Psoas muscle (tissue), 8 donors: ENCODE results near the gene METTL25B. TPM values are rescaled to one million over a fixed set of nuclear protein-coding genes. Genes with fewer than 3 reads are reported as not detected.
"Not testable (repeated sequence)": the region's sequence is repeated elsewhere in the genome, so short reads cannot be mapped to it uniquely, and the experiment has no call there.

Experiments
- ATAC-seq, 4 donors: fragments of 200-7000 bp; cut with Tn5 transposase; one replicate each; pipeline ENCODE4 v1.9.1; 2020; ENCODE audit warnings: moderate library complexity in 3 of 4, mild to moderate bottlenecking in 2 of 4
- DNase-seq, 2 donors: peaks; one replicate each; pipeline ENCODE4 v3.0.0-alpha.2; 2020
- H3K27ac ChIP-seq: fragments of 200-600 bp; one replicate; pipeline ENCODE4 v1.8.0; 2022
- H3K27me3 ChIP-seq, 3 donors: fragments of 200-600 bp in 1 of 3; one replicate each; pipeline versions ENCODE4 v1.6.1 to v1.8.0; 2013 to 2022; ENCODE audit warnings: low read length in 2 of 3, mild to moderate bottlenecking in 2 of 3, moderate library complexity in 1 of 3; ENCODE audit not compliant: insufficient read depth in 3 of 3
- H3K36me3 ChIP-seq, 2 donors: fragments of 200-600 bp in 1 of 2; one replicate each; pipeline versions ENCODE4 v1.6.1 to v1.8.0; 2013 to 2022; ENCODE audit warnings: low read depth in 1 of 2, mild to moderate bottlenecking in 1 of 2, moderate library complexity in 1 of 2; ENCODE audit not compliant: insufficient read depth in 1 of 2
- H3K4me1 ChIP-seq: fragments of 200-600 bp; one replicate; pipeline ENCODE4 v1.8.0; 2022
- H3K4me3 ChIP-seq: fragments of 200-600 bp; one replicate; pipeline ENCODE4 v1.8.0; 2022; ENCODE audit warnings: mild to moderate bottlenecking
- H3K9me3 ChIP-seq: fragments of 200-600 bp; one replicate; pipeline ENCODE4 v1.8.0; 2022
- CTCF ChIP-seq: fragments of 200-600 bp; IDR thresholded peaks from one replicate; pipeline ENCODE4 v1.8.0; 2022; ENCODE audit warnings: antibody characterized with exemption
- WGBS, 3 donors: extraction: QIAGEN DNeasy Blood & Tissue Kit; methylation state at CpG; one replicate each; pipeline versions ENCODE4 v1.1.6 to v1.1.7; 2013; 5-methylcytosine and 5-hydroxymethylcytosine counted together
- intact Hi-C, 2 donors: fragments of 100-400 bp; cut with DNase I; formaldehyde crosslinking; loops; one replicate each; pipeline versions ENCODE4 v1.11.0 to v1.14.2; 2022
- polyA plus RNA-seq, 3 donors: library from polyadenylated mRNA; stranded (reverse); fragments of 200-250 nt; gene quantifications; one replicate each; pipeline ENCODE4 v1.2.3, GENCODE V29; 2013
- total RNA-seq, 4 donors: library from RNA; stranded (reverse); fragmentation: NEBNext Ultra II Directional in 2 of 4; extraction: Animal tissue kit (Norgen Biotek cat#: 25700) in 2 of 4; gene quantifications; one replicate each; pipeline versions ENCODE4 v1.2.1 to v1.2.4, GENCODE V29; 2021 to 2023
- donor health status: healthy with polysubstance abuse.
- donor health status: DM: no; HTN: no; CAD: no; lungs with moderate emphysema.
- donor health status: Bipolar disorder and iron deficiency.
- donor health status: healthy.
- donor health status: DM: yes; HTN: yes; CAD: no.
- donor health status: DM: no; HTN: no; CAD: no.
- donor health status: DM: no; HTN: no; CAD: no.
- donor health status: DM: yes; HTN: yes; CAD: no.

The METTL25B gene
- total and polyA plus RNA-seq, 7 donors = 18.5 to 32.1 (median 27.0) TPM

- Histone ChIP-seq H3K27ac (peak overlapping the region; percentile 53), H3K27me3 (no peaks in the 10 kb centered on the region), H3K4me3 (no peak overlapping the region), H3K9me3 (no peaks in the 10 kb centered on the region), H3K36me3 (no peaks in the 10 kb centered on the region), H3K4me1 (peaks cover 16% of the 10 kb centered on the region)
- DNase-seq (no peak), ATAC-seq (peak; percentile 82 to 92 (median 86))
- WGBS, 3 donors = 36 to 46% (median 39%) methylated on average over 6 of the region's 6 CpGs
- intact Hi-C loops = no loop called here
- TF ChIP-seq CTCF = no peak
These were observed 32.0 kb downstream of the METTL25B start for GRCh38 chr1:156760092-156760795.

GRCh38 chr1:156760796-156761104, 32.5 kb downstream of the METTL25B start:
- DNase-seq (no peak), ATAC-seq (peak in 1 of 4 donors; percentile 11)
- H3K27me3 ChIP-seq = no peaks in the 10 kb centered on the region
- H3K4me1 ChIP-seq = peaks cover 13% of the 10 kb centered on the region
- intact Hi-C loops = no loop called here
- WGBS, 3 donors = 56 to 70% (median 61%) methylated on average over 4 of the region's 4 CpGs
- no peaks in the 10 kb centered on the region for H3K36me3 ChIP-seq
- H3K27ac ChIP-seq = peak overlapping the region; percentile 53
- H3K9me3 ChIP-seq = no peaks in the 10 kb centered on the region
- no peak overlapping the region for H3K4me3 ChIP-seq
- TF ChIP-seq CTCF = no peak

GRCh38 chr1:156765136-156765535, 36.9 kb downstream of the METTL25B start:
- not testable (repeated sequence) for H3K4me3 ChIP-seq, H3K9me3 ChIP-seq, DNase-seq, H3K36me3 ChIP-seq, ATAC-seq, H3K27me3 ChIP-seq, H3K27ac ChIP-seq
- intact Hi-C loops = loop anchor here in 1 of 2 donors (5.0 kb wide), 1 partner anchor 38 kb away; the partner anchor contains the start of genes ISG20L2 and METTL25B
- WGBS, 3 donors = 92 to 96% (median 94%) methylated on average over 14 to 15 of the region's 15 CpGs
- peaks cover 36% of the 10 kb centered on the region for H3K4me1 ChIP-seq

- Histone ChIP-seq H3K9me3 (no peaks in the 10 kb centered on the region), H3K27me3 (no peaks in the 10 kb centered on the region), H3K36me3 (peaks cover 0 to 8% of the 10 kb centered on the region in 2 donors), H3K4me1 (peaks cover 36% of the 10 kb centered on the region), H3K4me3 (peak overlapping the region; percentile 95), H3K27ac (peak overlapping the region; percentile 96)
- TF ChIP-seq CTCF = no peak
- WGBS, 3 donors = 87 to 94% (median 94%) methylated on average over 5 of the region's 5 CpGs
- no peak for ATAC-seq
- intact Hi-C loops = loop anchor here in 1 of 2 donors (2.0 to 5.0 kb wide), 2 partner anchors 15 to 38 kb away; partner anchors contain the start of genes HDGF, ISG20L2 and METTL25B
- DNase-seq = no peak
These were observed 37.4 kb downstream of the METTL25B start for GRCh38 chr1:156765666-156766065.

- H3K4me3 ChIP-seq = peak overlapping the region; percentile 95
- H3K27ac ChIP-seq = peak overlapping the region; percentile 96
- 6 to 9% (median 7%) methylated on average over 14 of the region's 14 CpGs for WGBS, 3 donors
- no peak for DNase-seq
- H3K4me1 ChIP-seq = peaks cover 39% of the 10 kb centered on the region
- H3K9me3 ChIP-seq = no peaks in the 10 kb centered on the region
- peak; percentile 8 to 32 (median 20) for ATAC-seq
- no peak for TF ChIP-seq CTCF
- intact Hi-C loops = loop anchor here in 1 of 2 donors (2.0 to 5.0 kb wide), 2 partner anchors 16 to 39 kb away; partner anchors contain the start of genes HDGF, ISG20L2 and METTL25B
- H3K36me3 ChIP-seq = peaks cover 0 to 11% of the 10 kb centered on the region in 2 donors
- no peaks in the 10 kb centered on the region for H3K27me3 ChIP-seq
These were observed 38.2 kb downstream of the METTL25B start for GRCh38 chr1:156766298-156767100.
